MM.1S (cell line): ENCODE results near the gene IQGAP2.

ENCODE experiments used
- EZH2 ChIP-seq: fragments of 300-600 bp; sonication (generic); optimal IDR thresholded peaks from 2 replicates; pipeline ENCODE3; 2017; ENCODE audit warnings: low read depth, mild to moderate bottlenecking, antibody characterized with exemption, low read length, mixed read lengths
- EZH2phosphoT487 ChIP-seq: fragments of 300-600 bp; sonication (generic); IDR thresholded peaks from 2 replicates; pipeline ENCODE4 v1.6.1; 2018; ENCODE audit warnings: antibody characterized with exemption, low read length
- TF ChIP-seq, protein P1 (sequence below): fragments of 300-600 bp; sonication (generic); IDR thresholded peaks from 2 replicates; pipeline ENCODE4 v1.5.1; 2016; ENCODE audit warnings: antibody characterized with exemption, low read length, mixed read lengths

DNA sequence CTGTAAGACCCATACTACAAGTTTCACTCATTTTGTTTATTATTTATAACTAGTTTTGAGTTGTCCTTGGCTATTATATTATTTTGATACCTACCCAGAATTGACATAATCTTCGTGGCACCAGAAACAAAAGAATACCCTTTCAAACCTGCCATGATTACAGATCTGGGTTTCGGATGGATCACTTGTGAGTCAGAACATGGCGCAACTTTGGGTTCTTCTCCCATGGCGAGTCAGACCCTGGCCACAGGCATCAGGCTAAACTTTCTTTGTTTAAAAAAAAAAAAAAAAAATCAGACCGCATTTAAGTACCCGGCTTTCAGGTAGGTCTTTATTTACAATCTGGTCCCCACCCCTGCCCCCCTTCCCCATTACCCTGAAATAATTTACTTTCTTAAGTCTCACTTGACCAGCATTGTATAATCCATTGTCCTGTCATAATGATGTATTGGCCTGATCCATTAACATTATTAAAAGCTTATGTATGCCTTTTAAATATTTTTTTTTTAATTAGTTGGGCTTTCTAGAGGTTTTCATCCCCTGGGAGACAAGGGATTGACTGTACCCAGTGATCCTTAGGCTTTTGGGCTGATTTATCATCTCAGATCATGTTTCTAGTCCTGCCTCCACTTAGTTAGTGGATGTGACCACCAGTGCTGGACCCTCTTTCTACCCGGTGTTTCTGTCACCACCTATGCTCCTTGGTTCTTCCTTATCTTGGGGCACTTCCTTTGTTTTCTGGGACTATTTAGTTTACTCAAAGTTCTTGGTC, 176.3 kb downstream of the IQGAP2 start:
- TF ChIP-seq, protein P1, sequence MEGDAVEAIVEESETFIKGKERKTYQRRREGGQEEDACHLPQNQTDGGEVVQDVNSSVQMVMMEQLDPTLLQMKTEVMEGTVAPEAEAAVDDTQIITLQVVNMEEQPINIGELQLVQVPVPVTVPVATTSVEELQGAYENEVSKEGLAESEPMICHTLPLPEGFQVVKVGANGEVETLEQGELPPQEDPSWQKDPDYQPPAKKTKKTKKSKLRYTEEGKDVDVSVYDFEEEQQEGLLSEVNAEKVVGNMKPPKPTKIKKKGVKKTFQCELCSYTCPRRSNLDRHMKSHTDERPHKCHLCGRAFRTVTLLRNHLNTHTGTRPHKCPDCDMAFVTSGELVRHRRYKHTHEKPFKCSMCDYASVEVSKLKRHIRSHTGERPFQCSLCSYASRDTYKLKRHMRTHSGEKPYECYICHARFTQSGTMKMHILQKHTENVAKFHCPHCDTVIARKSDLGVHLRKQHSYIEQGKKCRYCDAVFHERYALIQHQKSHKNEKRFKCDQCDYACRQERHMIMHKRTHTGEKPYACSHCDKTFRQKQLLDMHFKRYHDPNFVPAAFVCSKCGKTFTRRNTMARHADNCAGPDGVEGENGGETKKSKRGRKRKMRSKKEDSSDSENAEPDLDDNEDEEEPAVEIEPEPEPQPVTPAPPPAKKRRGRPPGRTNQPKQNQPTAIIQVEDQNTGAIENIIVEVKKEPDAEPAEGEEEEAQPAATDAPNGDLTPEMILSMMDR: no peak
- TF ChIP-seq EZH2 (no peak), EZH2phosphoT487 (no peak)
